Spinal cord (tissue), 10 donors: ENCODE data around the gene OR11H7. TPM values are rescaled to one million over a fixed set of nuclear protein-coding genes. Genes with fewer than 3 reads are reported as not detected.
"Not testable (repeated sequence)": the region's sequence is repeated elsewhere in the genome, so short reads cannot be mapped to it uniquely, and the experiment has no call there.

Experiments
- DNase-seq, 6 donors: peaks; one replicate each; pipeline versions ENCODE4 v3.0.0 to v3.0.0-alpha.2; 2013 to 2015; ENCODE audit warnings: low spot score in 6 of 6, low read depth in 4 of 6
- H3K27ac ChIP-seq: one replicate; pipeline ENCODE4 v1.5.1; 2013; ENCODE audit warnings: low read depth, low read length, control low read depth
- H3K27me3 ChIP-seq: one replicate; pipeline ENCODE4 v1.6.1; 2013; ENCODE audit warnings: low read length; ENCODE audit not compliant: control insufficient read depth, insufficient read depth
- H3K36me3 ChIP-seq: one replicate; pipeline ENCODE4 v1.6.1; 2013; ENCODE audit warnings: low read length; ENCODE audit not compliant: control insufficient read depth, insufficient read depth
- H3K4me1 ChIP-seq: one replicate; pipeline ENCODE4 v1.6.1; 2013; ENCODE audit warnings: low read length; ENCODE audit not compliant: control insufficient read depth, insufficient read depth
- H3K4me3 ChIP-seq: one replicate; pipeline ENCODE4 v1.5.1; 2013; ENCODE audit warnings: low read depth, low read length, control low read depth
- H3K9me3 ChIP-seq: one replicate; pipeline ENCODE4 v1.6.1; 2013; ENCODE audit warnings: low read length; ENCODE audit not compliant: control insufficient read depth, insufficient read depth
- whole genome bisulfite sequencing: methylation state at CpG from one replicate; pipeline ENCODE4 v1.1.5; 2013; ENCODE audit warnings: missing lambda C conversion rate; ENCODE audit not compliant: insufficient coverage; 5-methylcytosine and 5-hydroxymethylcytosine counted together
- long read RNA-seq, 4 donors: transcript quantifications; one replicate each; lab custom pipeline, GENCODE V29; 2026
- polyA plus RNA-seq, 2 donors: library from polyadenylated mRNA; unstranded; fragments of 120-200 nt; gene quantifications; one replicate each; pipeline ENCODE4 v1.2.1, GENCODE V29; 2013; ENCODE audit not compliant: insufficient read length in 2 of 2
- total RNA-seq, 2 donors: library from RNA; depleted of rRNA in 1 of 2; stranded (reverse); fragments of 120-200 nt in 1 of 2; fragments of >200 nt in 1 of 2; gene quantifications; one replicate each; pipeline versions ENCODE4 v1.2.3 to v1.2.4, GENCODE V29; 2013 to 2014
- donor health status: healthy.

OR11H7 gene
- total RNA-seq (not detected), polyA plus RNA-seq (under 1 TPM; 0.27 to 0.33 TPM)
- long read RNA-seq, donor 1, result 0 reads
- long read RNA-seq, donor 2, result 0 reads
- long read RNA-seq, donor 3, result 0 reads
- long read RNA-seq, donor 4, result 0 reads

DNA sequence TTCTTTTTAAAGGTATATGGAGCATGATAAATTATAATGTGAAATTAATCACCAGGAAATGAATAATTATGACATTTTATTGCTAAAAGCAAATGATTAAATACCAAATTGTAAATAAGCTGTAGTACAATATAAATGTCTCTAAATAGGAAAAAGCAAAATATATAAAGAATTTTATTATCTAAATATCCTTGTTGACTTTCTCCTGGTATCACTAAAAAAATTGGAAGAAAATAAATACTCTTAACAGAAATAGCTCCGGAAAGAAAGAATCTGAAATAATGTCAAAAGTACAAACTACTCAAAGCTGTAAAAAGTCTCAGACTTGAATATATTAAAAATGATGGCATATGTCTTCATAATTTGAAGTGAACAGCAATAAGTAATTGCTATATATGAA is at the start of gene OR11H7:
Gene OR11H7, plus strand, starts transcription at position 301 of the 400 bp plus-strand sequence.
- no peak within 1 kb of the TSS for H3K4me3 ChIP-seq
- DNase-seq, result no peak
- no peaks in the 10 kb centered on the region for H3K4me1 ChIP-seq
- no peak within 1 kb of the TSS for H3K27ac ChIP-seq
- H3K27me3 ChIP-seq, result no peaks in the 10 kb centered on the region
- no CpG with 5 or more reads among the region's 1 CpG for WGBS
- H3K36me3 ChIP-seq, result no peaks in the 10 kb centered on the region
- H3K9me3 ChIP-seq, result peaks cover 4% of the 10 kb centered on the region

DNA sequence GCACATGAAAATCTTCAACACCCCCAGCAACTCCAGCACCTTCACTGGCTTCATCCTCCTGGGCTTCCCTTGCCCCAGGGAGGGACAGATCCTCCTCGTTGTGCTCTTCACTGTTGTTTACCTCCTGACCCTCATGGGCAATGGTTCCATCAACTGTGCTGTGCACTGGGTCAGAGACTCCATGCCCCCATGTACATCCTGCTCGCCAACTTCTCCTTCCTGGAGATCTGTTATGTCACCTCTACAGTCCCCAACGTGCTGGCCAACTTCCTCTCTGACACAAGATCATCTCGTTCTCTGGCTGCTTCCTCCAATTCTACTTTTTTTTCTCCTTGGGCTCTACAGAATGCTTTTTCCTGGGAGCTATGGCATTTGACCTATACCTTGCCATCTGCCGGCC is 49.6 kb upstream of the OR11H7 start:
- Histone ChIP-seq H3K4me1 (no peaks in the 10 kb centered on the region), H3K27ac (no peak overlapping the region), H3K4me3 (no peak overlapping the region), H3K9me3 (peaks cover 4% of the 10 kb centered on the region), H3K27me3 (no peaks in the 10 kb centered on the region), H3K36me3 (no peaks in the 10 kb centered on the region)
- WGBS, result 44% methylated on average over 4 of the region's 5 CpGs
- no peak for DNase-seq

DNA sequence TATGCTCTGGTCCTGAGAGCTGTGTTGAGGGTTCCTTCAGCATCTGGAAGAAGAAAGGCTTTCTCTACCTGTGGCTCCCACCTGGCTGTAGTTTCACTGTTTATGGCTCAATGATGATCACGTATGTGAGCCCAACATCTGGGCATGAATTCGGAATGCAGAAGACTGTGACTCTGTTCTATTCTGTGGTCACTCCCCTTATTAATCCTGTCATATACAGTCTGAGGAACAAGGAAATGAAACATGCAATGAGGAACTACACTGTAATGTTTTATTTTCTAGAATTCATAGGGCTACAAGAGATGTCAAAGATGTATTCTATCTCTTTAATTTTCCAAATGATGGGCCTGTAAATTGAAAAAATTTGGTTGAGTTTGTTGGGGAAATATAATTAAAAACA is 48.9 kb upstream of the OR11H7 start:
- Histone ChIP-seq H3K27me3 (no peaks in the 10 kb centered on the region), H3K4me3 (no peak overlapping the region), H3K9me3 (peaks cover 4% of the 10 kb centered on the region), H3K36me3 (no peaks in the 10 kb centered on the region), H3K27ac (no peak overlapping the region), H3K4me1 (no peaks in the 10 kb centered on the region)
- no peak for DNase-seq
- no CpG with 5 or more reads among the region's 2 CpGs for WGBS

DNA sequence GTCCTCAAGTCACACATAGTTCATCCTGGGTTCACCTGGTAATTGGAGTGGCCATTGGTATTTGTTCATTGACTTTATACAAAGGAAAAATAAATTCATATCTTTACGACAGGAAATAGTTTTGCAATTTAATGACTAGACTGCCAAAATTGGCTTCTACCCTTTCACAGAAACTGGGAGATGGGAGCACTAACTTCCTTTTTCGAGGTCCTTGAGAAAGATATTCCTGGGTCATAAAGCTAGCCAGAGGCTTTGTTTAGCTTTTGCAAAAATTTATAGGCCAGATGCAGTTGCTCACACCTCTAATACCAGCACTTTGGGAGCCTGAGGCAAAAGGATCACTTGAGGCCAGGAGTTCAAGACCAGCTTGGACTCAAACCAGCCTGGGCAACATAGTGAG is 48.3 kb upstream of the OR11H7 start:
- H3K4me1 ChIP-seq, result no peaks in the 10 kb centered on the region
- 14% methylated on average over 1 of the region's 2 CpGs for whole genome bisulfite sequencing
- H3K27ac ChIP-seq, result no peak overlapping the region
- no peak for DNase-seq
- no peaks in the 10 kb centered on the region for H3K36me3 ChIP-seq
- no peaks in the 10 kb centered on the region for H3K27me3 ChIP-seq
- H3K9me3 ChIP-seq, result peaks cover 4% of the 10 kb centered on the region
- H3K4me3 ChIP-seq, result no peak overlapping the region

DNA sequence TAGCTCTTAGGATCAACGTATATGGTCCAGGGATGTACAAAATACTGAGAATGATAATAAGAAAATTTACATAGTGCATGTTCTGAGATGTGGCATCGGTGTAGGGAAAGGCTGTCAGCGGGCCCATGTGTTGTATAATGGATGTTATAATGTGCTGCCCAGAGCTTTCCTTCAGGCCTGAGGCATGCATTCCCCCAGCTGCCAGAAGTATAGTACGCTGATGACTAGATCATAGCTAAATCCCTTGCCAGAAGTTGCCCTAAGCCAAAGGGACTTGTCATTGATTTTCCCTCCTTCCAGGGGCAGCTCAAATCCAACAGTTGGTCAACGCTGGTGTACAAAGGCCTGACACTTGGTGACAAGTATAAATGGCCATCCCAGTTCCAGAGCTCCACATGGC is 44.6 kb upstream of the OR11H7 start:
- WGBS, result 45% methylated on average over 5 of the region's 5 CpGs
- Histone ChIP-seq H3K27me3 (no peaks in the 10 kb centered on the region), H3K27ac (no peak overlapping the region), H3K36me3 (no peaks in the 10 kb centered on the region), H3K9me3 (peaks cover 3% of the 10 kb centered on the region), H3K4me1 (no peaks in the 10 kb centered on the region), H3K4me3 (no peak overlapping the region)
- no peak for DNase-seq

DNA sequence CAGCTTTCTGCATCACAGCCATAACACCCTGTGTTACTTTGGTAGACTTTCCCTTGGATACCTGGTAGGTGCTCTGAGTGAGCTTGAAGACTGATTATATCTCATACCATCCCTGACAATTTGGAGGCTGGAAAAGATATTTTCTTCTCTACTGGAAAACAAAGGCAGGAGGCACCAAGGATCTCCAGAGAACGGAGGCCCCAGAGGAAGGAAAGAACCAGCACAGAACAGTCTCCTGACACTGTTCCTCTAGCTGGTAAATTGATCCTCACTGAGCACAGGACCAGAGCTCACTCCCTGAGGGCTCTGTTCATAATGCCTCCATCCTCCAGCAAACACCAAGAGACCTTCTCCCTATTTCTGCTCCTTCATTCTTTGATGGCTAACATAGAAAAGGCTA is 38.2 kb upstream of the OR11H7 start, which contains the start of gene OR11G2:
Gene OR11G2, plus strand, starts transcription at position 301 of the 400 bp plus-strand sequence. CDS start 6,542 bp downstream, outside the sequence.
- H3K27me3 ChIP-seq, result no peaks in the 10 kb centered on the region

DNA sequence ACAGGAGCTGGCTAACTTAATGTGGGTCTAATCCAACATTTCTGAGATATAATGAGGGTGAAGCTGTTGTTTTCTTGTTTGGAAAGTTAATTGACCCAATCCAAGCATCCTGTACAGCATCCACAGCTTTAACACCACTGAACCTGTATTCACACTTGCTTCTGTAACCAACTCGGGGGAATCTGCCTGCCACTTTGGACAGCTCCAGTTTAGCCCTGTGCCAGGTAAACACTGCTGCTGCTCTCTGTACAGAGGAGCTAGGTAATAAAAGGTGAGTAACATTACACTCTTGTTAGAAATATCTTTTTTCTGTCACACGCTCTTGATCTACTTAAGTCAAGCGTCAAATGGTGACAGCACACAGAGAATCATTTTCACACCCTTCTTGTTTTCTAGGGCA is 37.4 kb upstream of the OR11H7 start:
- Histone ChIP-seq H3K36me3 (no peaks in the 10 kb centered on the region), H3K9me3 (peaks cover 2% of the 10 kb centered on the region), H3K4me1 (no peaks in the 10 kb centered on the region), H3K4me3 (no peak overlapping the region), H3K27me3 (no peaks in the 10 kb centered on the region), H3K27ac (no peak overlapping the region)
- no CpG with 5 or more reads among the region's 3 CpGs for WGBS
- no peak for DNase-seq

More for the DNA sequence above, 38.2 kb upstream of the OR11H7 start, which contains the start of gene OR11G2:
- Histone ChIP-seq H3K27ac (no peak within 1 kb of the TSS), H3K4me3 (no peak within 1 kb of the TSS), H3K4me1 (no peaks in the 10 kb centered on the region), H3K36me3 (no peaks in the 10 kb centered on the region), H3K9me3 (peaks cover 2% of the 10 kb centered on the region)
- no peak for DNase-seq
- WGBS, result 67% methylated on average over 1 of the region's 1 CpG

DNA sequence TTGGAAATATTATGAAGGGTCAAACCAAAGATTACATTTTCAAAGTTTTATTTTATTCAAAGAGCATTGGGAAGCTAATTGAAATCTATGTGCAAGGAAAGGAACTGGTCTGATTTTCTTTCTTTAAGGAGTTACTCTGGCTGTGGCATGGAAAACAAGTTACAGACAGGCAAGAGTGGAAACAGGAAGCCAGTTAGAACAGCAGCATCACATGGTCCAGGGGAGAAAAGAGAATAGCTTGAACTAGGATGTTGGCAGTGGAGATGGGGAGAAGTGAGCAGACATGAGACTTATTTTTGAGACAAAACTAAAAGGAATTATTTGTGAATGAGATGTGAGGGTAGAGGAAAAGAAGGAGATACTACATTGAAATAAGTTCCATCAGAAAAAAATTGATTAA is 34.7 kb upstream of the OR11H7 start:
- H3K27ac ChIP-seq, result no peak overlapping the region
- no peaks in the 10 kb centered on the region for H3K36me3 ChIP-seq
- no peaks in the 10 kb centered on the region for H3K4me1 ChIP-seq
- no peak for DNase-seq
- peaks cover 2% of the 10 kb centered on the region for H3K9me3 ChIP-seq
- H3K4me3 ChIP-seq, result no peak overlapping the region
- no peaks in the 10 kb centered on the region for H3K27me3 ChIP-seq

DNA sequence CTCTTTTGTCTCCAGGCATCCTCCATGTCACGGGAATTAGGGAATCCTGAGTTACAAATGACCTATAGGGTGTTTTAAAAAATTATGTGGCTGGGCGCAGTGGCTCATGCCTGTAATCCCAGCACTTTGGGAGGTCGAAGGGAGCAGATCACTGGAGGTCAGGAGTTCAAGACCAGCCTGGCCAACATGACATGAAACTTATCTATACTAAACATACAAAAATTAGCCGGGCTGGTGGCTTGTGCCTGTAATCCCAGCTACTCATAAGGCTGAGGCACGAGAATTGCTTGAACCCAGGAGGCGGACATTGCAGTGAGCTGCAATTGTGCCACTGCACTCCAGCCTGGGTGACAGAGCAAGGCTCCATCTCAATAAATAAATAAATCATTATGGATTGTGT is 33.6 kb upstream of the OR11H7 start:
- not testable (repeated sequence) for H3K36me3 ChIP-seq, H3K4me3 ChIP-seq, H3K27ac ChIP-seq, H3K27me3 ChIP-seq, DNase-seq, H3K4me1 ChIP-seq, H3K9me3 ChIP-seq
- WGBS, result no CpG with 5 or more reads among the region's 6 CpGs

DNA sequence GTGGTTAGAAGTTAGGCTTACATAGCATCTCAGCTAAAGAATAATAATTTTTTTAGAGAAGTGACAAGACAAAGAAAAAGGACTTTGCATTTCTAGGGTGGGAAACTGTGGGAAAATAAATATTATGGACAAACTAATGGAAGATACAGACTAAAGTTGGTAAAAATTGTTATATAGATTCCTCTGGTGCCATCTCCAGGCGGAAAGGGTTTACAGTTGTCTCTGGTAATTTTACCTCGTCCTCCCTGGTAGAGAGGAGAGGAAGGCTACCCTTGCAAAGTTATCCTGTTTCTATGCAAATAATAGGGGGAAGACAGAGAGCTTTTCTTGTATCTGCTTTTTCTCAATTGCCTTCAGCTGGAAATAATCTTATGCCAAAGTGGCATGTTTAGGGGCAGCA is 32.9 kb upstream of the OR11H7 start:
- H3K4me3 ChIP-seq, result no peak overlapping the region
- no peak overlapping the region for H3K27ac ChIP-seq
- peaks cover 4% of the 10 kb centered on the region for H3K9me3 ChIP-seq
- no peak for DNase-seq
- no peaks in the 10 kb centered on the region for H3K27me3 ChIP-seq
- H3K36me3 ChIP-seq, result no peaks in the 10 kb centered on the region
- 83% methylated on average over 1 of the region's 2 CpGs for WGBS
- H3K4me1 ChIP-seq, result no peaks in the 10 kb centered on the region
